Panc1 (cell line): ENCODE data around the gene FAM217A. TPM values are rescaled to one million over a fixed set of nuclear protein-coding genes. Genes with fewer than 3 reads are reported as not detected.

Source experiments
- ATAC-seq: fragments of 200-7000 bp; cut with Tn5 transposase; 2 replicates; pipeline ENCODE4 v1.9.1; 2020; ENCODE audit warnings: mild to moderate bottlenecking, moderate library complexity
- BruUV-seq: library from RNA; stranded (reverse); fragments of 400-500 nt; replicated peaks from 2 replicates; lab custom pipeline; 2021; lab: Mats Ljungman, UMichigan
- CTCF ChIA-PET: fragments of 300-600 bp; sonication (Branson Sonifier 250); formaldehyde crosslinking; loops from one replicate; lab custom pipeline; 2022; ENCODE audit warnings: antibody characterized with exemption; lab: Charles Lee
- POLR2A ChIA-PET: fragments of 300-600 bp; sonication (Branson Sonifier 250); formaldehyde crosslinking; loops from one replicate; lab custom pipeline; 2022; ENCODE audit warnings: antibody characterized with exemption; lab: Charles Lee
- DNase-seq: peaks from one replicate; pipeline ENCODE4 v3.0.0-alpha.2; 2010; ENCODE audit warnings: low read depth, low spot score
- H3K27ac ChIP-seq: 2 replicates; pipeline ENCODE4 v1.5.1; 2011; ENCODE audit warnings: mild to moderate bottlenecking, low read length, inconsistent platforms
- H3K27me3 ChIP-seq: fragments of 200-500 bp; sonication (Bioruptor generic); 2 replicates; pipeline ENCODE4 v1.6.0; 2014; ENCODE audit warnings: low read length, inconsistent platforms; ENCODE audit not compliant: control insufficient read depth, insufficient read depth
- H3K36me3 ChIP-seq: fragments of 200-500 bp; sonication (Bioruptor generic); 2 replicates; pipeline ENCODE4 v1.5.1; 2014; ENCODE audit warnings: inconsistent platforms, mild to moderate bottlenecking, low read length, moderate library complexity; ENCODE audit not compliant: control insufficient read depth, insufficient read depth
- H3K4me1 ChIP-seq: 2 replicates; pipeline ENCODE4 v1.5.1; 2011; ENCODE audit warnings: inconsistent platforms, mild to moderate bottlenecking, low read length, moderate library complexity; ENCODE audit not compliant: control insufficient read depth, insufficient read depth
- H3K4me3 ChIP-seq, 2 experiments: 2 replicates each; pipeline ENCODE4 v1.5.1; 2011 to 2012; ENCODE audit warnings: low read depth in 2 of 2, low read length in 2 of 2, mild to moderate bottlenecking in 2 of 2, inconsistent platforms in 1 of 2, moderate library complexity in 1 of 2
- H3K9me3 ChIP-seq: fragments of 200-500 bp; sonication (Bioruptor generic); 2 replicates; pipeline ENCODE4 v1.5.1; 2014; ENCODE audit warnings: low read depth, mild to moderate bottlenecking, inconsistent platforms, low read length, moderate library complexity; ENCODE audit not compliant: control insufficient read depth, insufficient read depth
- CTCF ChIP-seq: fragments of 450-650 bp; IDR thresholded peaks from 2 replicates; pipeline ENCODE4 v1.5.1; 2017; ENCODE audit warnings: mild to moderate bottlenecking
- POLR2AphosphoS5 ChIP-seq: IDR thresholded peaks from 2 replicates; pipeline ENCODE4 v1.6.1; 2012; ENCODE audit warnings: mild to moderate bottlenecking, low read depth, low read length, moderate library complexity
- REST ChIP-seq, 2 experiments: IDR thresholded peaks; 2 replicates each; pipeline ENCODE4 v1.6.1; 2011 to 2012; ENCODE audit warnings: low read depth in 2 of 2, control low read depth in 1 of 2, low read length in 1 of 2, mild to moderate bottlenecking in 1 of 2, moderate library complexity in 1 of 2; ENCODE audit not compliant: insufficient read depth in 1 of 2
- SIN3A ChIP-seq: IDR thresholded peaks from 2 replicates; pipeline ENCODE4 v1.6.1; 2012; ENCODE audit warnings: low read depth, mild to moderate bottlenecking, low read length, moderate library complexity, borderline replicate concordance; ENCODE audit not compliant: insufficient read depth
- TCF7L2 ChIP-seq: IDR thresholded peaks from 2 replicates; pipeline ENCODE4 v1.6.1; 2011; ENCODE audit warnings: mild to moderate bottlenecking, low read depth, low read length, inconsistent platforms
- in situ Hi-C: cut with HindIII; loops from 2 replicates; pipeline ENCODE4 v1.10.0; 2016; ENCODE audit warnings: low sequenced_read_pairs, low pct_unique_long_range_greater_than_20kb
- intact Hi-C: fragments of 100-400 bp; cut with micrococcal nuclease; formaldehyde crosslinking; loops from one replicate; pipeline ENCODE4 v1.10.0; 2022; ENCODE audit not compliant: unreplicated experiment
- total RNA-seq: library from RNA; stranded (reverse); gene quantifications from one replicate; pipeline ENCODE4 v1.2.1, GENCODE V29; 2021; ENCODE audit not compliant: unreplicated experiment

The FAM217A gene
- total RNA-seq, 1 experiment from 2014 or later = not detected

- TF ChIP-seq POLR2AphosphoS5 (no peak), REST (IDR thresholded peaks at IDR 0.05; ENCODE audit: insufficient read depth in 1 of 2, low read depth in 2 of 2, low read length in 1 of 2) (no peak), SIN3A (no peak), TCF7L2 (no peak), CTCF (no peak)
- CTCF ChIA-PET = no interaction called here
- DNase-seq (no peak), ATAC-seq (no peak)
- Histone ChIP-seq H3K4me3 (no peak overlapping the region), H3K27me3 (no peaks in the 10 kb centered on the region), H3K36me3 (peaks cover 76% of the 10 kb centered on the region), H3K9me3 (no peaks in the 10 kb centered on the region), H3K27ac (no peak overlapping the region), H3K4me1 (no peaks in the 10 kb centered on the region; the same call in 1 of the 2 replicates)
- intact Hi-C loops = no loop called here
- POLR2A ChIA-PET = no interaction called here
- BruUV-seq = no TSS peak
- in situ Hi-C loops = no loop called here
These were observed 37.5 kb downstream of the FAM217A start for GRCh38 chr6:4041480-4041879.

- Histone ChIP-seq H3K4me3 (no peak overlapping the region), H3K36me3 (peaks cover 63% of the 10 kb centered on the region), H3K27me3 (no peaks in the 10 kb centered on the region), H3K9me3 (no peaks in the 10 kb centered on the region), H3K4me1 (no peaks in the 10 kb centered on the region; the same call in 1 of the 2 replicates), H3K27ac (no peak overlapping the region)
- BruUV-seq = no TSS peak
- TF ChIP-seq REST (IDR thresholded peaks at IDR 0.05; ENCODE audit: insufficient read depth in 1 of 2, low read depth in 2 of 2, low read length in 1 of 2) = no peak
- no peak for TF ChIP-seq SIN3A
- ChIA-PET POLR2A (no interaction called here), CTCF (no interaction called here)
- ATAC-seq (no peak), DNase-seq (no peak)
- in situ Hi-C loops = no loop called here
- intact Hi-C loops = no loop called here
These were observed 39.6 kb downstream of the FAM217A start for GRCh38 chr6:4039348-4039747.
